Activated CD8-positive, alpha-beta memory T cell treated with anti-CD3 and anti-CD28 coated beads, Interleukin-2, amount 50 U/mL, for 1 hour (primary cell): ENCODE measurements around the gene CRHBP.

Source experiments
- DNase-seq: peaks from one replicate; pipeline ENCODE4 v3.0.0-alpha.2; 2020; ENCODE audit errors: extremely low read depth

Gene CRHBP

DNA sequence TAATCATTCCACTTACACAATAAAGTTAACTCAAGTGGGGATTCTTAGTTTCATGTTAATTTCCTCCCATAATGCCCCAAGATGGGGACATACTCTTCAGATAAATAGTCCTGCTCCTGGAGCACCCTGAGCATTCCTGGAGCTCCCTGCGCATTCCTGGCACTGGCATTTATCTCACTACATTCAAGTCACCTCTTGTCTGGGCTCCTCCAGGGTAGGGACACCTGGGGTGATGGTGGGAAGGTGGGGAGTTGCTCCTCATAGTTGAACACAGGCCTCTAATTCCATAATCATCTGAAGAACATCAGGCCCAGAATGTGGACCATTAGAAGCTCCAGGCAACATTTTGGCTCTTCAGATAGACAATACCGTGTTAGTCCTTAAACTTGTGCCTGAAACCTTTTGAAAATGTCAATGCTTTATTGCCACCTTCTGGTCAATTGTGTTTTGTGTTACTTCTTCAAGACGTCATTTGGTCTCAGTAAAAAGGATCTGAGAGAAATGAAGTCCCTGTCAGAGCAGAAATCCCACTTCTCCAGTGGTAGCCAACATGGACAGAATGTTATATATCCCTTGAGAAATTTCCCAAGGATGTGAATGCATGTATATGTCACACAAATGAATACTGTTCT, 63.2 kb downstream of the CRHBP start:
- no peak for DNase-seq

DNA sequence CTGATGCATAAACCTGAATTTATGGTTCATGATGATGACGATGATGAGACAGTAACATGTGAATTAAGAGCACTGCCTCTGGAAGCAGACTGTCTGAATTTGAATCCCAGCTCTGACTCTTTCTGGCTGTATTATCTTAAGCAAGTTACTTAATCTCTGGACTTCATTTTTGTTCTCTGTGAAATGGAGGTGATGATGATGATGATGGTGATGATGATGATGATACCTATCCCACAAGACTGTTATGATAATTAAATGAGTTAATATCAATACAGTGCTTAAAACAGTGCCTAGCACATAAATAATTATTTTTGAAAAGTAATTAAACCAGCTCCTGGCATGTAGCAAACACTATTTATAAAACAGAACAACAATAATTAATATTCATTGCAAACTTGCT, 64.1 kb downstream of the CRHBP start:
- no peak for DNase-seq

DNA sequence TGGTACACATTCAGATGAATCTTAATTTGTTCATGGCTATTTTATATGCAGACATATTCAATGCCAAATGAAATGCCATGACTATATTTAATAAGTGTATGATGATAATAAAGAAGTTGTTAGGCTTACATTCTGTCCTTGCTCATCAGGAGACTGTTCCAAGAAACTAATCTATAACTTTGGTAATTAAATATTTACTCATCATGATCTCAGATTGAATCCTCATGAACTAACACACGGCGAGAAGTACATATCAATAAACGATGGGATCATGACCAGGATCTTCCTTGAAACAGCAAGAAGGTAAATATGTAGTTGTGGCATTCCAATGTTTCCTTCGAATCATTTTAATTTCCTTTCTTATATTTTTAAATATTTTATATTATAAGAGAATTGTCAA, 64.8 kb downstream of the CRHBP start:
- no peak for DNase-seq
